GM10248 (cell line): ENCODE measurements around the gene PPIP5K1.

Experiments used
- CTCF ChIA-PET: fragments of 300-600 bp; sonication (Branson Sonifier 250); formaldehyde crosslinking; extraction: SDS; loops from one replicate; lab custom pipeline; 2021; ENCODE audit warnings: antibody characterized with exemption; lab: Yijun Ruan, JAX
- POLR2A ChIA-PET: fragments of 350-650 bp; sonication (Branson Sonifier 250); formaldehyde crosslinking; extraction: SDS; loops from one replicate; lab custom pipeline; 2020; ENCODE audit warnings: antibody characterized with exemption; lab: Yijun Ruan, JAX
- DNase-seq: peaks from one replicate; pipeline ENCODE4 v3.0.0; 2012; ENCODE audit errors: extremely low spot score
- CTCF ChIP-seq: IDR thresholded peaks from 2 replicates; pipeline ENCODE4 v1.5.1; 2012; ENCODE audit warnings: mild to moderate bottlenecking, low read depth; ENCODE audit errors: extremely low read depth, missing control alignments, control extremely low read depth

PPIP5K1 gene

GRCh38 chr15:43529141-43529540 lies 60.9 kb downstream of the PPIP5K1 start:
- ChIA-PET CTCF (interaction anchor here (3.3 to 4.9 kb wide), 2 partner anchors 15 to 16 kb away, joined by 22 to 41 read pairs; no protein-coding TSS in a partner anchor), POLR2A (no interaction called here)
- DNase-seq: no peak
- TF ChIP-seq CTCF: no peak

GRCh38 chr15:43528542-43529007 lies 61.4 kb downstream of the PPIP5K1 start:
- TF ChIP-seq CTCF: no peak
- ChIA-PET POLR2A (no interaction called here), CTCF (interaction anchor here (3.3 kb wide), 1 partner anchor 15 kb away, joined by 41 read pairs; no protein-coding TSS in a partner anchor)
- no peak for DNase-seq

GRCh38 chr15:43527802-43528541 lies 62.0 kb downstream of the PPIP5K1 start:
- POLR2A ChIA-PET: no interaction called here
- no peak for DNase-seq
- no peak for TF ChIP-seq CTCF
- CTCF ChIA-PET: interaction anchor here (3.3 kb wide), 1 partner anchor 14 kb away, joined by 41 read pairs; no protein-coding TSS in a partner anchor

GRCh38 chr15:43527016-43527801 lies 62.8 kb downstream of the PPIP5K1 start:
- no peak for DNase-seq
- ChIA-PET CTCF (interaction anchor here (0.6 to 3.3 kb wide), 2 partner anchors 14 to 929 kb away, joined by 3 to 41 read pairs; no protein-coding TSS in a partner anchor), POLR2A (interaction anchor here (0.5 kb wide), 1 partner anchor 219 kb away, joined by 3 read pairs; the partner anchor contains the start of gene PDIA3)
- no peak for TF ChIP-seq CTCF

- POLR2A ChIA-PET: interaction anchor here (0.5 kb wide), 1 partner anchor 220 kb away, joined by 3 read pairs; the partner anchor contains the start of gene PDIA3
- CTCF ChIA-PET: interaction anchor here (3.3 kb wide), 1 partner anchor 13 kb away, joined by 41 read pairs; no protein-coding TSS in a partner anchor
- TF ChIP-seq CTCF: no peak
- no peak for DNase-seq
These were observed 63.6 kb downstream of the PPIP5K1 start for GRCh38 chr15:43526261-43526930.
